Stomach (tissue), 4 donors: ENCODE results near the gene LDLRAD3.

Experiments used
- POLR2A ChIP-seq, 4 donors: fragments of 450-650 bp; IDR thresholded peaks; one replicate each; pipeline ENCODE4 v1.6.1; 2016; ENCODE audit warnings: antibody characterized with exemption in 4 of 4, control low read depth in 2 of 4, mild to moderate bottlenecking in 1 of 4, moderate library complexity in 1 of 4
- TF ChIP-seq, protein P1 (sequence below), 7 experiments: fragments of 450-650 bp in 4 of 7; fragments of 200-600 bp in 3 of 7; sonication (generic) in 3 of 7; IDR thresholded peaks; one replicate each; pipeline ENCODE4 v1.5.1; 2016 to 2019; ENCODE audit warnings: antibody characterized with exemption in 7 of 7, control low read depth in 2 of 7, mild to moderate bottlenecking in 1 of 7

GRCh38 chr11:35995681-35996271, 51.9 kb downstream of the LDLRAD3 start:
- TF ChIP-seq, protein P1, sequence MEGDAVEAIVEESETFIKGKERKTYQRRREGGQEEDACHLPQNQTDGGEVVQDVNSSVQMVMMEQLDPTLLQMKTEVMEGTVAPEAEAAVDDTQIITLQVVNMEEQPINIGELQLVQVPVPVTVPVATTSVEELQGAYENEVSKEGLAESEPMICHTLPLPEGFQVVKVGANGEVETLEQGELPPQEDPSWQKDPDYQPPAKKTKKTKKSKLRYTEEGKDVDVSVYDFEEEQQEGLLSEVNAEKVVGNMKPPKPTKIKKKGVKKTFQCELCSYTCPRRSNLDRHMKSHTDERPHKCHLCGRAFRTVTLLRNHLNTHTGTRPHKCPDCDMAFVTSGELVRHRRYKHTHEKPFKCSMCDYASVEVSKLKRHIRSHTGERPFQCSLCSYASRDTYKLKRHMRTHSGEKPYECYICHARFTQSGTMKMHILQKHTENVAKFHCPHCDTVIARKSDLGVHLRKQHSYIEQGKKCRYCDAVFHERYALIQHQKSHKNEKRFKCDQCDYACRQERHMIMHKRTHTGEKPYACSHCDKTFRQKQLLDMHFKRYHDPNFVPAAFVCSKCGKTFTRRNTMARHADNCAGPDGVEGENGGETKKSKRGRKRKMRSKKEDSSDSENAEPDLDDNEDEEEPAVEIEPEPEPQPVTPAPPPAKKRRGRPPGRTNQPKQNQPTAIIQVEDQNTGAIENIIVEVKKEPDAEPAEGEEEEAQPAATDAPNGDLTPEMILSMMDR (IDR thresholded peaks at IDR 0.05), result no peak
- no peak for TF ChIP-seq POLR2A (IDR thresholded peaks at IDR 0.05)
